WTC11 (cell line): ENCODE measurements around the gene RCN2. TPM values are rescaled to one million over a fixed set of nuclear protein-coding genes. Genes with fewer than 3 reads are reported as not detected.
A peak's percentile ranks its signal among the peaks of the same experiment; 100 is the strongest.

Experiments
- ATAC-seq: fragments of 200-7000 bp; cut with Tn5 transposase; 2 replicates; pipeline ENCODE4 v1.10.0; 2021; ENCODE audit warnings: mild to moderate bottlenecking, moderate library complexity
- CTCF ChIA-PET: fragments of 300-600 bp; sonication (Branson Sonifier 250); formaldehyde crosslinking; loops from one replicate; lab custom pipeline; 2021; ENCODE audit warnings: antibody characterized with exemption; lab: Charles Lee
- POLR2A ChIA-PET: fragments of 350-600 bp; sonication (Branson Sonifier 250); formaldehyde crosslinking; loops from one replicate; lab custom pipeline; 2021; ENCODE audit warnings: antibody characterized with exemption; lab: Charles Lee
- DNase-seq: peaks from one replicate; pipeline ENCODE4 v3.0.0; 2021; ENCODE audit warnings: low spot score
- H3K27ac Mint-ChIP-seq: 2 replicates; pipeline ENCODE4 v1.8.0; 2021; ENCODE audit warnings: mixed read lengths
- H3K27me3 Mint-ChIP-seq: 2 replicates; pipeline ENCODE4 v1.8.0; 2021; ENCODE audit warnings: low read depth, mild to moderate bottlenecking, moderate library complexity, mixed read lengths
- H3K36me3 Mint-ChIP-seq: 2 replicates; pipeline ENCODE4 v1.8.0; 2021; ENCODE audit warnings: mixed read lengths
- H3K4me1 Mint-ChIP-seq: 2 replicates; pipeline ENCODE4 v1.8.0; 2022; ENCODE audit warnings: mixed read lengths
- H3K4me3 Mint-ChIP-seq: 2 replicates; pipeline ENCODE4 v1.8.0; 2021; ENCODE audit warnings: mild to moderate bottlenecking, moderate library complexity, mixed read lengths
- H3K9me3 Mint-ChIP-seq: 2 replicates; pipeline ENCODE4 v1.8.0; 2021; ENCODE audit warnings: mixed read lengths
- ATF1 ChIP-seq: sonication (generic); formaldehyde crosslinking; IDR thresholded peaks from 2 replicates; pipeline ENCODE4 v1.8.1; 2023; ENCODE audit warnings: mild to moderate bottlenecking, moderate library complexity, missing genetic modification reagents
- CREM ChIP-seq: sonication (generic); formaldehyde crosslinking; IDR thresholded peaks from 2 replicates; pipeline ENCODE4 v1.8.1; 2022; ENCODE audit warnings: mild to moderate bottlenecking, missing genetic modification reagents, moderate library complexity
- E2F4 ChIP-seq: sonication (generic); formaldehyde crosslinking; IDR thresholded peaks from 2 replicates; pipeline ENCODE4 v1.8.1; 2022; ENCODE audit warnings: low read depth, mild to moderate bottlenecking, moderate library complexity, missing genetic modification reagents, borderline replicate concordance
- EMX1 ChIP-seq: fragments of 250-450 bp; sonication (Bioruptor Pico); IDR thresholded peaks from 2 replicates; pipeline ENCODE4 v1.8.0; 2021; ENCODE audit warnings: mild to moderate bottlenecking
- ERG ChIP-seq: fragments of 250-450 bp; sonication (Bioruptor Pico); IDR thresholded peaks from 2 replicates; pipeline ENCODE4 v1.8.0; 2021; ENCODE audit warnings: mild to moderate bottlenecking
- FOXK1 ChIP-seq: sonication (generic); formaldehyde crosslinking; IDR thresholded peaks from 2 replicates; pipeline ENCODE4 v1.8.0; 2022; ENCODE audit warnings: mild to moderate bottlenecking, moderate library complexity, missing genetic modification reagents
- FOXP1 ChIP-seq: sonication (generic); formaldehyde crosslinking; IDR thresholded peaks from 2 replicates; pipeline ENCODE4 v1.8.0; 2022; ENCODE audit warnings: missing genetic modification reagents, mild to moderate bottlenecking, moderate library complexity, borderline replicate concordance
- FOXP4 ChIP-seq: sonication (generic); formaldehyde crosslinking; IDR thresholded peaks from 2 replicates; pipeline ENCODE4 v1.8.0; 2022; ENCODE audit warnings: mild to moderate bottlenecking, missing genetic modification reagents
- JAZF1 ChIP-seq: fragments of 250-450 bp; sonication (Bioruptor Pico); IDR thresholded peaks from 2 replicates; pipeline ENCODE4 v1.9.0; 2021; ENCODE audit warnings: moderate library complexity, mild to moderate bottlenecking, inconsistent platforms
- MAX ChIP-seq: sonication (generic); formaldehyde crosslinking; IDR thresholded peaks from 2 replicates; pipeline ENCODE4 v1.8.0; 2022; ENCODE audit warnings: mild to moderate bottlenecking, missing genetic modification reagents
- MXD4 ChIP-seq: fragments of 250-450 bp; sonication (Bioruptor Pico); IDR thresholded peaks from 2 replicates; pipeline ENCODE4 v1.8.0; 2021; ENCODE audit warnings: mild to moderate bottlenecking, moderate library complexity, borderline replicate concordance
- MYBL2 ChIP-seq: sonication (generic); formaldehyde crosslinking; IDR thresholded peaks from 2 replicates; pipeline ENCODE4 v1.8.1; 2023; ENCODE audit warnings: mild to moderate bottlenecking, moderate library complexity, missing genetic modification reagents
- NFE2L1 ChIP-seq: sonication (generic); formaldehyde crosslinking; IDR thresholded peaks from 2 replicates; pipeline ENCODE4 v1.8.1; 2023; ENCODE audit warnings: missing genetic modification reagents
- NR1H2 ChIP-seq: sonication (generic); formaldehyde crosslinking; IDR thresholded peaks from 2 replicates; pipeline ENCODE4 v1.9.0; 2021; ENCODE audit warnings: mild to moderate bottlenecking, moderate library complexity, missing genetic modification reagents
- PREB ChIP-seq: sonication (generic); formaldehyde crosslinking; IDR thresholded peaks from 2 replicates; pipeline ENCODE4 v1.8.1; 2022; ENCODE audit warnings: mild to moderate bottlenecking, missing genetic modification reagents, moderate library complexity, borderline replicate concordance
- RELA ChIP-seq: sonication (generic); formaldehyde crosslinking; IDR thresholded peaks from 2 replicates; pipeline ENCODE4 v1.8.1; 2022; ENCODE audit warnings: missing genetic modification reagents, mild to moderate bottlenecking, borderline replicate concordance
- USF2 ChIP-seq: sonication (generic); formaldehyde crosslinking; IDR thresholded peaks from 2 replicates; pipeline ENCODE4 v1.8.1; 2023; ENCODE audit warnings: mild to moderate bottlenecking, missing genetic modification reagents, moderate library complexity
- ZMAT4 ChIP-seq: fragments of 250-450 bp; sonication (Bioruptor Pico); IDR thresholded peaks from 2 replicates; pipeline ENCODE4 v1.9.0; 2021; ENCODE audit warnings: mild to moderate bottlenecking
- ZNF138 ChIP-seq: sonication (generic); formaldehyde crosslinking; conservative IDR thresholded peaks from 2 replicates; pipeline ENCODE4 v1.8.1; 2022; ENCODE audit warnings: mild to moderate bottlenecking, moderate library complexity, missing genetic modification reagents
- ZNF317 ChIP-seq: sonication (generic); formaldehyde crosslinking; IDR thresholded peaks from 2 replicates; pipeline ENCODE4 v1.8.1; 2023; ENCODE audit warnings: low read depth, mild to moderate bottlenecking, moderate library complexity, missing genetic modification reagents, borderline replicate concordance
- total RNA-seq: library from RNA; stranded (reverse); gene quantifications from 3 replicates; pipeline ENCODE4 v1.2.3, GENCODE V29; 2021

Gene RCN2
- total RNA-seq, 1 experiment from 2014 or later, result 112 TPM

- TF ChIP-seq JAZF1, result no peak
- no peak for TF ChIP-seq MYBL2 (CRISPR knock-in tag)
- POLR2A ChIA-PET, result no interaction called here
- ATAC-seq, result no peak
- H3K27me3 Mint-ChIP-seq, result peaks cover 27% of the 10 kb centered on the region
- H3K4me1 Mint-ChIP-seq, result peaks cover 23% of the 10 kb centered on the region
- no peak for DNase-seq
- CTCF ChIA-PET, result interaction anchor here (1.0 kb wide), 1 partner anchor 121 kb away, joined by 6 read pairs; no protein-coding TSS in a partner anchor
- peak overlapping the region; percentile 89 for H3K4me3 Mint-ChIP-seq
- H3K27ac Mint-ChIP-seq, result no peak overlapping the region
- H3K9me3 Mint-ChIP-seq, result peaks cover 14% of the 10 kb centered on the region
- peaks cover 18% of the 10 kb centered on the region for H3K36me3 Mint-ChIP-seq
These were observed 28.3 kb upstream of the RCN2 start for GRCh38 chr15:76903251-76903681.

GRCh38 chr15:76904461-76905012, 27.0 kb upstream of the RCN2 start:
- POLR2A ChIA-PET, result interaction anchor here (0.6 kb wide), 1 partner anchor 441 kb away, joined by 5 read pairs; no protein-coding TSS in a partner anchor
- TF ChIP-seq NFE2L1 (0 out of 2 replicates have a peak, but pooled peaks have one; percentile 30), ZMAT4 (CRISPR knock-in tag) (no peak), FOXP4 (CRISPR knock-in tag) (no peak), FOXK1 (CRISPR knock-in tag) (peak; percentile 49; the same call in 1 of the 2 replicates), PREB (CRISPR knock-in tag) (no peak), EMX1 (CRISPR knock-in tag) (no peak), MAX (CRISPR knock-in tag) (peak; percentile 12; the same call in 1 of the 2 replicates)
- Mint-ChIP-seq H3K36me3 (peaks cover 7% of the 10 kb centered on the region), H3K4me3 (peak overlapping the region; percentile 89), H3K4me1 (peaks cover 23% of the 10 kb centered on the region), H3K9me3 (peaks cover 5% of the 10 kb centered on the region; the same call in 1 of the 2 replicates), H3K27ac (peak overlapping the region; percentile 76), H3K27me3 (peaks cover 34% of the 10 kb centered on the region)
- CTCF ChIA-PET, result interaction anchor here (0.8 to 1.1 kb wide), 3 partner anchors 69 to 639 kb away, joined by 3 to 5 read pairs (median 3); no protein-coding TSS in a partner anchor
- DNase-seq, result peak; percentile 43
- peak; percentile 22 for ATAC-seq

- H3K27me3 Mint-ChIP-seq, result peaks cover 34% of the 10 kb centered on the region
- H3K9me3 Mint-ChIP-seq, result peaks cover 5% of the 10 kb centered on the region; the same call in 1 of the 2 replicates
- POLR2A ChIA-PET, result interaction anchor here (0.8 to 0.9 kb wide), 2 partner anchors 26 to 569 kb away, joined by 3 to 8 read pairs; partner anchors contain the start of genes ISL2 and RCN2
- DNase-seq (peak; percentile 94), ATAC-seq (peak; percentile 85)
- CTCF ChIA-PET, result interaction anchor here (0.9 to 1.4 kb wide), 5 partner anchors 26 to 638 kb away, joined by 3 to 5 read pairs (median 3); partner anchors contain the start of gene RCN2
- H3K4me3 Mint-ChIP-seq, result peak within 1 kb of the TSS; percentile 89
- H3K36me3 Mint-ChIP-seq, result peaks cover 5% of the 10 kb centered on the region; the same call in 1 of the 2 replicates
- H3K4me1 Mint-ChIP-seq, result peaks cover 23% of the 10 kb centered on the region
- H3K27ac Mint-ChIP-seq, result peak within 1 kb of the TSS; percentile 90
- TF ChIP-seq ZNF138 (CRISPR knock-in tag) (peak; percentile 21; the same call in 1 of the 2 replicates), ATF1 (CRISPR knock-in tag) (peak; percentile 31; the same call in 1 of the 2 replicates), NFE2L1 (peak; percentile 80; the same call in 1 of the 2 replicates), USF2 (CRISPR knock-in tag) (peak; percentile 98), MXD4 (CRISPR knock-in tag) (no peak), CREM (peak; percentile 73; the same call in 1 of the 2 replicates), FOXK1 (CRISPR knock-in tag) (peak; percentile 86), MYBL2 (CRISPR knock-in tag) (peak; percentile 88; the same call in 1 of the 2 replicates), NR1H2 (CRISPR knock-in tag) (no peak; the same call in 1 of the 2 replicates), ZNF317 (CRISPR knock-in tag) (0 out of 2 replicates have a peak, but pooled peaks have one; percentile 8), E2F4 (CRISPR knock-in tag) (peak; percentile 59; the same call in 1 of the 2 replicates), ERG (CRISPR knock-in tag) (no peak), RELA (CRISPR knock-in tag) (peak; percentile 89; the same call in 1 of the 2 replicates), FOXP1 (CRISPR knock-in tag) (peak; percentile 95; the same call in 1 of the 2 replicates)
These were observed 26.3 kb upstream of the RCN2 start, which contains the start of gene SCAPER for GRCh38 chr15:76905013-76905839. Gene SCAPER (minus strand): TSS chr15:76905340. CDS start chr15:76883817, 21,523 bp downstream.
